Anterior cingulate cortex (tissue), 58 donors: Measurements from ENCODE around the gene ADIRF.
"Not testable (repeated sequence)": the region's sequence is repeated elsewhere in the genome, so short reads cannot be mapped to it uniquely, and the experiment has no call there.

Experiments
- DNase-seq, 58 donors: peaks; one replicate each; lab custom pipeline; 2025; lab: John Stamatoyannopoulos, UW

The ADIRF gene

GRCh38 chr10:86945361-86946212 lies 22.7 kb upstream of the ADIRF start:
- peak in 1 of 58 donors; percentile 13 for DNase-seq

GRCh38 chr10:86946213-86947155 lies 21.8 kb upstream of the ADIRF start:
- peak in 3 of 58 donors; percentile 26 to 49 (median 35) for DNase-seq

GRCh38 chr10:86947806-86948205 lies 20.5 kb upstream of the ADIRF start:
- DNase-seq: not testable (repeated sequence)

- DNase-seq: no peak
These were observed 17.9 kb upstream of the ADIRF start for GRCh38 chr10:86950349-86950748.

- no peak for DNase-seq
These were observed 17.0 kb upstream of the ADIRF start for GRCh38 chr10:86951184-86951761.

GRCh38 chr10:86952106-86952505 lies 16.2 kb upstream of the ADIRF start:
- DNase-seq: no peak

- not testable (repeated sequence) for DNase-seq
These were observed 15.6 kb upstream of the ADIRF start for GRCh38 chr10:86952697-86953096.

- DNase-seq: peak in 26 of 58 donors; percentile 24 to 66 (median 43)
These were observed 14.3 kb upstream of the ADIRF start for GRCh38 chr10:86953747-86954680.

GRCh38 chr10:86954681-86955500 lies 13.4 kb upstream of the ADIRF start:
- no peak for DNase-seq

GRCh38 chr10:86955501-86956194 lies 12.6 kb upstream of the ADIRF start:
- DNase-seq: no peak

- no peak for DNase-seq
These were observed 12.0 kb upstream of the ADIRF start for GRCh38 chr10:86956195-86956847.

- no peak for DNase-seq
These were observed 11.3 kb upstream of the ADIRF start for GRCh38 chr10:86956848-86957448.

GRCh38 chr10:86957471-86958115 lies 10.7 kb upstream of the ADIRF start, which contains the start of gene MMRN2:
Gene MMRN2, minus strand, starts transcription at chr10:86957615. Its CDS starts 74 bp downstream, at chr10:86957541.
- no peak for DNase-seq

GRCh38 chr10:86958116-86958900 lies 10.0 kb upstream of the ADIRF start, which contains the start of gene SNCG:
Gene SNCG, plus strand, starts transcription at chr10:86958599. Its CDS starts 99 bp downstream, at chr10:86958698.
- peak in 22 of 58 donors; percentile 12 to 55 (median 36) for DNase-seq

- DNase-seq: peak in 1 of 58 donors; percentile 26
These were observed 9.2 kb upstream of the ADIRF start for GRCh38 chr10:86958901-86959736.
